Measurements from ENCODE around the gene CACNB4.
"Not testable (repeated sequence)": the region's sequence is repeated elsewhere in the genome, so short reads cannot be mapped to it uniquely, and the experiment has no call there.

CACNB4 gene

GRCh38 chr2:151828143-151828889, 270.5 kb downstream of the CACNB4 start, which contains the start of gene ARL5A:
ARL5A (minus strand) TSS chr2:151828421; CDS start chr2:151828176, 245 bp downstream.
- in situ Hi-C loops (cut with MboI; ENCODE audit: low sequenced_read_pairs) = no loop called here

DNA sequence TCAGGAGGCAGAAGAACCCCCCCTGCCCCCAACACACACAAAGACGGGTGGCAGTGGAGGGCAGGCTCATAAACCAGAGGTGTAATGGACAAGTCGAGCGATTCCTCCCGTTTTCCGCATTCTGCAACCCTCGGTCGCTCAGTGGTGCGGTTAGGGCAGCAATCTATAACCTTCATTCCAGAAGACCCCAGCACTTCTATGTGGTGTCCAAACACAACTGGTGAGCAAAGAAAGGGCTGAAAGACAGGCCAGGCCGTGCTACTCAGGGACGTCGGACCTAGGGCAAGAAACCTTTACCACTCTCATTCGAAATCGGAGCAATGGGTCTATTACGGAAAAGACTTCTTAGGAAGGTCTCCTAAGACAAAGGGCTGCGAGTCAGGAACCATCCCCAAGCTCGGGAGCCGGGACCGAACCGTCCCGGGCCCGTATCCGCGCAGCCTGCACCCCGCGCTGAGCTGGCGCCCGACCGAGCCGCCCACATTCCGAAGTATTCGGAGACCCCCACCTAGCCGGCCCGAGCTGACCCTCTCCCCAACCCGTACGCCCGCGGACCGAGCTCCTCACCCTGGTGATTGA, 271.2 kb downstream of the CACNB4 start:
- in situ Hi-C loops (cut with MboI; ENCODE audit: low sequenced_read_pairs) = no loop called here

DNA sequence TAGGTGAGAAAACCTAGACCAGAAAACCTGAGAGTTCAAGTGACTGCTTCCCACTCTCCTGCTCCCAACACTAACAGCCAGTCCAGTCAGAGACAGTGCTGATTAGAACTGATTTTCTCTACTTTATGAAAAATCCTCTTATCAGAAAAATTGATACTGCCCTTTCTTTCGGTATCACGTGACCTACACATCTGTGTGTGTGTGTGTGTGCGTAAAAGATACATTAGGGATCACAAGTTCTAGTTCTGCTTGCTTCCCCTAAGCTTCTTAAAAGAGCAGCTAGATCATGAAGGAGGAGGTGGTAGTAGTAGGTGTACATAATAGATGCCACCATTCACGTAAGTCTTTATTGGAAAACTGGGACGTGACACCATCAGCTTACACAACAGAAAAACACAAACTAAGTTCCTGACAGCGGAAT, 272.1 kb downstream of the CACNB4 start:
- in situ Hi-C loops (cut with MboI; ENCODE audit: low sequenced_read_pairs) = no loop called here

- in situ Hi-C loops (cut with MboI; ENCODE audit: low sequenced_read_pairs) = no loop called here
Measured at GRCh38 chr2:151824886-151825285, 274.0 kb downstream of the CACNB4 start.

DNA sequence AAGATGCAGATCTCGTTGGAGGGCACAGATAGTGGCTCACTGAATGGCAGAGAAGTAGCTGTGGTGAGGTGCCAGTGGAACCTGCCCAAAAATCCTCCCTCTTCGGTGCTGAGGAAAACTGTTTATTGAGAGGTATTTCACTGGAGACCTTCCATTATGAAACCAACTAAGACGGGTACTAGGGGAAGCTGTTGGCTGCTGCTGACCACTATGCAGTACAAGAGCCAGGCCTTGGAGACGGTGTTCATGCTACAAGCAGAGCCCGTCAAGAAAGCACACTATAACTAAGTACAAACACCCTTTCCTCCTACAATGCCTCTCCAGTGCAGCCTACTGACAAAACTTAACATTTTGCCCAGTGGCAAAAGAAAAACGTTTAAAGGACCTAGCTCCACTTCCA, 275.2 kb downstream of the CACNB4 start:
- in situ Hi-C loops (cut with MboI; ENCODE audit: low sequenced_read_pairs) = no loop called here

DNA sequence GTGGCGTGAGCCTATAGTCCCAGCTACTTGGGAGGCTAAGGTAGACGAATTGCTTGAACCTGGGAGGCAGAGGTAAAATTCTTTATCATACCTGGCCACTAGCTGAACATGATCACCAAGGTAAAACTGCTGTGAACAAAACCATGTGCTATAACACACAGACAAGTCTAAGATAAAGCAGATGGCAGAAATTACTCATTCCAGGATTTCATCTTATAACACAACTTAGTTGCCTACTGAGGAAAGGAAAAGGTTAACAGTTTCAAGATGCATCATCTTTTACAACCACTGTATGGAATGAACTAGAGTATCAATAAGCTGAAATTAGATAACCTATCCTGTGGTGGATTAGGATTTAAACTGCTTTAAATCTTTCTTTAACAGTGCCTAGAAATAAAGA, 278.9 kb downstream of the CACNB4 start:
- in situ Hi-C loops (cut with MboI; ENCODE audit: low sequenced_read_pairs) = no loop called here

GRCh38 chr2:151817929-151818328, 280.9 kb downstream of the CACNB4 start:
- in situ Hi-C loops (cut with MboI; ENCODE audit: low sequenced_read_pairs) = no loop called here

DNA sequence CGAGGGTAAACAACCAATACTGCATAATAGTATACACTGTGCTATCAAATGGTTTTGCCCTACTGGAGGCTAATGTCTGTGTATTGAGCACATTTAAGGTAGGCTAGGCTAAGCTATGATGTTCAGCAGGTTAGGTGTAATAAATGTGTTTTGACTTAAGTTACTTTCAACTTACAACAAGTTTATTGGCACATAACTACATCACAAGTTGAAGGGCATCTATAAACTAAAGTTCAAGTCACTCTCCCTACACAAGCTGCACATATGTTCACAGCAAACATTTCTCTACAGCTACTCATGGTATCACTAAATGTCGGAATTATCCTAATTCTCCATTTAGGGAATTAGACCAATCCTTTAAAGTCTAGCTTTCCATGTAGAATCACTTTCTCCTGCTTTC, 282.0 kb downstream of the CACNB4 start:
- in situ Hi-C loops (cut with MboI; ENCODE audit: low sequenced_read_pairs) = no loop called here

GRCh38 chr2:151815821-151816489, 282.9 kb downstream of the CACNB4 start:
- in situ Hi-C loops (cut with MboI; ENCODE audit: low sequenced_read_pairs) = no loop called here

- in situ Hi-C loops (cut with MboI; ENCODE audit: low sequenced_read_pairs) = no loop called here
Measured at GRCh38 chr2:151810489-151810888, 288.4 kb downstream of the CACNB4 start.

GRCh38 chr2:151809073-151809383, 289.8 kb downstream of the CACNB4 start:
- in situ Hi-C loops (cut with MboI; ENCODE audit: low sequenced_read_pairs) = no loop called here

DNA sequence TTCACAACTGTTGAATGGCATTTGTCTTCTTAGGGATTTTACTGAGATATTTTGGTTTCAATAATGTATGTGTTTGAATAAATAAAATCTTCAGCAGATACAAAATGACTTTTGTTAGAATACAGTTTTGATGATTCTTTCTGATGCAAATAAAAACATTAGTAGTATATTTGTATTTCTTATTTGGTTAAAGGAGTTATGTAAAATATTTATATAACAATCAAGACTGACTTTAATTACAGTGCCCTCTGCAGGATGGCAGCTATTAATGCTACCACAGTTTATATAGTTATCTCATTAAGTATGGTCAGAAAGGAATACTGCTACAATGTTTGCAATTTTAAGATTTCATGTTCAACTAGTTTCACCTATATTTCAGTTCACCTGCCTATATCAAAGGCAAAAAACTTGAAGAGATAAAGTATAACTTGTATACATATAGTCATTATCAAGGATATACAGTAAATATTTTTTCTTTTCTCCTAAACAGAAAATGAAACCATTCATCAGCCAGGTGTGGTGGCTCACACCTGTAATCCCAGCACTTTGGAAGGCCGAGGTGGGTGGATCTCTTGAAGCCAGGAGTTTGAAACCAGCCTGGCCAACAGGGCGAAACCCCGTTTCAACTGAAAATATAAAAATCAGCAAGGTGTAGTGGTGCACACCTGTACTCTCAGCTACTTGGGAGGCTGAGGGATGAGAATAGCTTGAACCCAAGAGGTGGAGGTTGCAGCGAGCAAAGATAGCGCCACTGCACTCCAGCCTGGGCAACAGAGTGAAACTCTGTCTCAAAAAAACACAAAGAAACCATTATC, 290.4 kb downstream of the CACNB4 start:
- in situ Hi-C loops (cut with MboI; ENCODE audit: low sequenced_read_pairs) = no loop called here

- in situ Hi-C loops (cut with MboI; ENCODE audit: low sequenced_read_pairs) = no loop called here
Measured at GRCh38 chr2:151805961-151806360, 292.9 kb downstream of the CACNB4 start.

DNA sequence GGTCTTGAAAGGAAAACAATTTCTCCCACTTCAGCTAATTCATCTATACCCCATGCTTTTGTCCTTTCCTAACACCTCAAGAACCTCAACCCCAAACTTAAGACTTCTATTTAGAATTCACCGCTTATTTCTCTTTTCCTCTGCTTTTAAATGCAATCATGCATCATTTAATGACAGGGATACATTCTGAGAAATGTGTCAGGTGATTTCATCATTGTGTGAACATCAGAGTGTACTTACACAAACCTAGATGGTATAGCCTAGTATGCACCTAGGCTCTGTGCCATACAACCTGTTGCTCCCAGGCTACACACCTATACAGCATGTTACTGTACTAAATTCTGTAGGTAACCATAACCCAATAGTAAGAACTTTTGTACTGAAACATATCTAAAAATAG, 293.5 kb downstream of the CACNB4 start:
- in situ Hi-C loops (cut with MboI; ENCODE audit: low sequenced_read_pairs) = no loop called here

DNA sequence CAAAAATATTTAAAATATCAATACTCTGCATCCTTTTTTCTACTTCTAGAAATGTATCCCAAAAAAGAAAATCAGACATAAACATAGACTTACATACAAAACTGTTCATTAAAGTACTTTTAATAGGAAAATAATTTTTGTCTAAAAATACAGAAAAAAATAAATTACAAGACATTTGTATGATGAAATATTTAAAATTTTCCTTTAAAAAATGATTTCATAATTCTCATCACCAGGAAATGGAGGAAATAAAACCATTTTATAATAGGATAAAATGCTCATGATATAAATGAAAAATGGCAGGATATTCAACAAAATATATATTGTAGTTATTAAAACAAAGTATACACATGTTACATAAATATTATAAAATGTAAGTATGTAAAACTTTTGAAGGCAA, 295.0 kb downstream of the CACNB4 start:
- in situ Hi-C loops (cut with MboI; ENCODE audit: low sequenced_read_pairs) = no loop called here

GRCh38 chr2:151802315-151802714, 296.5 kb downstream of the CACNB4 start:
- in situ Hi-C loops (cut with MboI; ENCODE audit: low sequenced_read_pairs) = no loop called here

- in situ Hi-C loops (cut with MboI; ENCODE audit: low sequenced_read_pairs) = no loop called here
Measured at GRCh38 chr2:151799886-151800292, 299.0 kb downstream of the CACNB4 start.

DNA sequence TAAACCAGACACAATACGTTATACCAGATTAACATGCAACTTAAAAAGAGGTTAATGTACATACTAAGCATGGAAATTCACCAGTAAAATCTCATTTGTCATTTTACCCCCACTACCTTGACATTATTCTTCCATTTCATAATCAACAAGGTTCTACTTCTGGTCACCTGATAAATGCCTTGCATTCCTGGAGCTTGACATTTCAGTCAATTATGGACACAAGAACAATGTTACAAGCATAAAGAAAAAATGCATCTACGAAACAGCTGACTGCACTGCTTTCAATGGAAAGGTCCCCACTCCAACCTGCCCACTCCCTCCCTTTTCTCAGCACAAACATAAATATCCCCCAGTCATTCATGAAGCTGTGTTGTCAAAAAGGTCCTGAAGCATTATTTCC, 302.1 kb downstream of the CACNB4 start:
- in situ Hi-C loops (cut with MboI; ENCODE audit: low sequenced_read_pairs) = no loop called here

- in situ Hi-C loops (cut with MboI; ENCODE audit: low sequenced_read_pairs) = no loop called here
Measured at GRCh38 chr2:151795646-151796240, 303.1 kb downstream of the CACNB4 start.

GRCh38 chr2:151794422-151794821, 304.4 kb downstream of the CACNB4 start:
- in situ Hi-C loops (cut with MboI; ENCODE audit: low sequenced_read_pairs) = not testable (repeated sequence)

GRCh38 chr2:151793123-151793522, 305.7 kb downstream of the CACNB4 start:
- in situ Hi-C loops (cut with MboI; ENCODE audit: low sequenced_read_pairs) = no loop called here
